Epithelial cell of proximal tubule (primary cell): ENCODE data around the gene POLL. TPM values are rescaled to one million over a fixed set of nuclear protein-coding genes. Genes with fewer than 3 reads are reported as not detected.

Experiments
- DNase-seq: peaks from one replicate; pipeline ENCODE4 v3.0.0-alpha.2; 2011; ENCODE audit warnings: low read depth
- H3K4me3 ChIP-seq: 2 replicates; pipeline ENCODE4 v1.5.1; 2011; ENCODE audit warnings: low read depth, mild to moderate bottlenecking, low read length
- total RNA-seq: library from RNA; depleted of rRNA; stranded (reverse); fragments of >200 nt; gene quantifications from 2 replicates; pipeline ENCODE4 v1.2.3, GENCODE V29; 2015
- TF ChIP-seq, protein P1 (sequence below): conservative IDR thresholded peaks from 2 replicates; pipeline ENCODE4 v1.5.1; 2012; ENCODE audit warnings: low read depth, mild to moderate bottlenecking, low read length

Gene POLL
- total RNA-seq, 1 donor from 2014 or later: 27.6 TPM

DNA sequence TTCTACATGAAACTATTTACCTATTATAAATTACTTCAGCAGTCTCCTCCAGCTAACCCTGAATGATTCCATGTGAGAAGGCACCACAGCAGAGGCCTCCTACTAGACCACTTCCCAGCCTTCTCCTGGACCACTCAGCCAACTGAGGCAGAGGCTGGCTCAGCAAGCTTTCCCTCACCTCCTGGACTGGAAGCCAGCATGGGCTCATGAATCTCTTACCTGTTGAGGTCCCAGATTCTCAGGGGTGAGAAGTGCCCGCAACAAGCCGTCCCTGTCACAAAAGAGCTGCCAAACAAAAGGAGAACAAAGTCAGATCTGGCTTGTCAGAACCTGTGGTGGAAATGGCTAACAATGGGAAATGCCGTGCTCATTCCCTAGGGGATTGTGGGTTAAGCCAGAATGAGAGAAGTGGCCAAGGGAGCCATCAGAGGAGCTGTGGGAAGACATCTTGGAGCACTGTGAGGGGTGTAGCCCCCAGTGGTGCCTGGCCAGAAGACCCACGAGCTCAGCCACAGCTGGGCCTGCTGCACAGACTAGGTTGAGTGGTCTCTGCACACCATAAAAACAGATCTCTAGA is 36.6 kb upstream of the POLL start:
- no peak overlapping the region for H3K4me3 ChIP-seq
- DNase-seq: no peak
- TF ChIP-seq, protein P1, sequence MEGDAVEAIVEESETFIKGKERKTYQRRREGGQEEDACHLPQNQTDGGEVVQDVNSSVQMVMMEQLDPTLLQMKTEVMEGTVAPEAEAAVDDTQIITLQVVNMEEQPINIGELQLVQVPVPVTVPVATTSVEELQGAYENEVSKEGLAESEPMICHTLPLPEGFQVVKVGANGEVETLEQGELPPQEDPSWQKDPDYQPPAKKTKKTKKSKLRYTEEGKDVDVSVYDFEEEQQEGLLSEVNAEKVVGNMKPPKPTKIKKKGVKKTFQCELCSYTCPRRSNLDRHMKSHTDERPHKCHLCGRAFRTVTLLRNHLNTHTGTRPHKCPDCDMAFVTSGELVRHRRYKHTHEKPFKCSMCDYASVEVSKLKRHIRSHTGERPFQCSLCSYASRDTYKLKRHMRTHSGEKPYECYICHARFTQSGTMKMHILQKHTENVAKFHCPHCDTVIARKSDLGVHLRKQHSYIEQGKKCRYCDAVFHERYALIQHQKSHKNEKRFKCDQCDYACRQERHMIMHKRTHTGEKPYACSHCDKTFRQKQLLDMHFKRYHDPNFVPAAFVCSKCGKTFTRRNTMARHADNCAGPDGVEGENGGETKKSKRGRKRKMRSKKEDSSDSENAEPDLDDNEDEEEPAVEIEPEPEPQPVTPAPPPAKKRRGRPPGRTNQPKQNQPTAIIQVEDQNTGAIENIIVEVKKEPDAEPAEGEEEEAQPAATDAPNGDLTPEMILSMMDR: no peak

DNA sequence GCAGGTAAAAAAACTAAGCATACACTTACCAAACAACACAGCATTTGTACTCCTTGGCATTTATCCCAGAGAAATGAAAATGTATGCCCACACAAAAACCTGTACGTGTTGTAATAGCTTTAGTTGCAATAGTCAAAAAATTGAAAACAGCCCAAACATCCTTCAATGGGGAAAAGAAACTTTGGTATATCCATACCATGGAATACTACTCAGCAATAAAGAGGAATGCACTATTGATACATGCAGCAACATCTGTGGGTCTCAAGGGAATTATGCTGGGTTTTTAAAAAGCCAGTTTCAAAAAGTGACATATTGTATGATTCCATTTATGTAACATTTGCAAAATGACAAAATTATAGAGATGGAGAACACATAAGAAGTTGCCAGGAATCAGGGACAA is 35.5 kb upstream of the POLL start:
- no peak overlapping the region for H3K4me3 ChIP-seq
- TF ChIP-seq, protein P1: no peak
- DNase-seq: no peak

DNA sequence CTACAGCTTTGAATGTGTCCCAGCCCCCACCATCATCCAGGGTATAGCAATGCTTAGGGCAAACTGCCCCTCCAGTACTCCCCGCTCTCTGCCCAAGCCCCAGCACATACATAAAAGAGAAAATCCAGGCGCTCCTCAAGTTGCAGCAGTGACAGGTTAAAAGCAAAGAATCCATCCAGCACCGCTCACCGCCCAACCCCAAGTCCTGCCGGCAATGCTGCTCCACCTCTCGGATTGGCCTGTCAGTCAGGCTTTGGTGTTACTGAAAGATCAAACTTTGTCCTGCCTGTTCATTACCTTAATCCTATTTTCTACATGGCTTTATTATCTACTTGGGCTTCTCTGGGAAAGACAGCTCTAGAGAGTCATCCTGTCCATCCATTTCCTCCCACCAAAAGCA is 31.9 kb upstream of the POLL start:
- no peak for DNase-seq
- TF ChIP-seq, protein P1: no peak
- no peak overlapping the region for H3K4me3 ChIP-seq

DNA sequence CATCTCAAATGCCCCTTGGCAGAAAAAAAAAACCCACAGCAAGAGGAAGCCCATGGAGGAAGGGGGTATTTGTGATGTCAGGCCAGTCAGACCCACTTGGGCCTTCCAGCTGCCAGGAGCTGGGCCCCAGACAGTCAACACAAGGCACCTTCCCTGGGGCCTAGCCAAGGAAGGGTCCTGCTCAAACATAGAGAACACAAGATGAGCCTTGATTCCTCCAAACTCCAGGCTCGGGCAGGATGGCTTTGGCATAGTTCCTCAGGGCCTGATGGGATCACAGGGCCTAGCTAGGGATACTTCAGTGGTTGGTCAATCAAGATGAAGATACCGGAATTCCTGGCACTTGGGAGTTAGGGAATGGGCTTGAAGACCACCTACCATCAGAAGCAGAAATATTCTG is 30.8 kb upstream of the POLL start:
- TF ChIP-seq, protein P1: no peak
- no peak for DNase-seq
- no peak overlapping the region for H3K4me3 ChIP-seq

DNA sequence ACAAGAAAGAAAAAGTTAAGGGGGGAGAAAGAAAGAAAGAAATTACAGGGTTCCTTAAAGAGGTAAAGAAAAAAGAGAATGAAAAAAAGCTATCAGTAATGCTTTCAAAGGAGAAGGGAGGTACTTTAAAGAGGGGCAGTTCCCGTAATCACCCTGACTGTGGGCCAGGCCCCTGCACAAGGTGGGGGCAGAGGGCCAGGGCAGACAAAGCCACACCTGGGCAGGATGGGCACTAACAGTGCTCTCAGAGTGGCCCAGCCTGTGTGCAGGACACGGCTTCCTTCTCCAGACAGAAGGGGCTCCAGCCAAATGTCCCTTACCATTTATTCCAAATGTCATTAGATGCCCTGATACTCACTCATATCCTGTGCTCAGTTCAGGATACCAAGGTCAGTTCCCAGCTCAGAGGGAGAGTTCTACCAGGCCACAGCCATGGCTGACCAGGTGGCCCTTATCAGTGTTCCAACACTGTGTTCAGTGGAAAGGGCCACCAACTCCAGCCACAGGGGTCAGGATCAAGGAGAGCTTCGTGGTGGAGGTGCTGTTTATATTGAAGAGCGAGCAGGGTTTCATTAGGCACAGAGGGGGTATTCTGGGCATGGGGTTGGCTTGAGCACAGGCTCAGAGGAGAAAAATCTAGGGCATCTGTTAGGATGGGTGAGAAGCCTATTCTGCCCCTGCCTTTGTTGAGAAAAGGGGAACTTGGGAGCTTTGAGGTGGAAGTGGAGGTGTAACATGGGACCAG is 29.9 kb upstream of the POLL start:
- no peak for DNase-seq
- TF ChIP-seq, protein P1: no peak
- H3K4me3 ChIP-seq: no peak overlapping the region

DNA sequence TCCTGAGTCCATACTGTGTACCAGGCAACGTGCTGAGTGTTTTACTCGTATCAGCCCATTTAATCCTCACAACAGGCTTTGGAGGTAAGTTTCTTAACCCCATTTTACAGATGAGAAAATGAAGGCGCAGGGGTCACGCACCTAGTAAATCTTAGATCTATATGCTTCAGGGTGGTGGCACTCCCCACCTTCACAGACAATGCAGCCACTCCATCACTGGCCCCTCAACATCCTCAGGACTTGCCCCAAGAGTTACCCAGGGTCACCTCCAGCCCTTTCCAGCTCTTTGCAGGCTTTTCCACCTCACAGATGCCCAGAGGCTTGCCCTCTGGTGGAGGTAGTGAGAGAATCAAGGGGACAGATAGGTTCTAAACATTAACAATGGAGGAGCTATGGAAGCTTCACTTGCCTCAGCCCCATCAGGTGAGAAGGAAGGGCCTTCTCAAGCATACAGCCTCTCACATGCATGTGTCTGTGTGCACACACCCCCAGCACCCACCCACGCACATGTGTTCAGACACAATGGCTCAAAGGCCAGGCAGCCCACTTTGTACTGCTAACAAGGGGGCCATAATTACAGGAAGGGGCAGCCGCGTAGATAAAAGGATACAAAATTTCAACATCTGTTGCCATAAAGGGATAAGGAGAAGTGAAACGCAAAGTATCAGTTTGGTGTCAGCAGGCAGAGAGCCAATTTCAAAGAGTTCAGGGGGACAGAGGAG is 29.2 kb upstream of the POLL start:
- no peak for DNase-seq

More for the DNA sequence above, 29.2 kb upstream of the POLL start:
- H3K4me3 ChIP-seq: no peak overlapping the region
- TF ChIP-seq, protein P1: peak; percentile 23
